Right kidney (tissue), 9 donors: ENCODE results near the gene PLXND1.
"Not testable (repeated sequence)": the region's sequence is repeated elsewhere in the genome, so short reads cannot be mapped to it uniquely, and the experiment has no call there.

Source experiments
- DNase-seq: peaks from one replicate; pipeline ENCODE4 v3.0.0-alpha.2; 2016
- long read RNA-seq, 8 donors: transcript quantifications; one replicate each; lab custom pipeline, GENCODE V29; 2026

The PLXND1 gene, protein sequence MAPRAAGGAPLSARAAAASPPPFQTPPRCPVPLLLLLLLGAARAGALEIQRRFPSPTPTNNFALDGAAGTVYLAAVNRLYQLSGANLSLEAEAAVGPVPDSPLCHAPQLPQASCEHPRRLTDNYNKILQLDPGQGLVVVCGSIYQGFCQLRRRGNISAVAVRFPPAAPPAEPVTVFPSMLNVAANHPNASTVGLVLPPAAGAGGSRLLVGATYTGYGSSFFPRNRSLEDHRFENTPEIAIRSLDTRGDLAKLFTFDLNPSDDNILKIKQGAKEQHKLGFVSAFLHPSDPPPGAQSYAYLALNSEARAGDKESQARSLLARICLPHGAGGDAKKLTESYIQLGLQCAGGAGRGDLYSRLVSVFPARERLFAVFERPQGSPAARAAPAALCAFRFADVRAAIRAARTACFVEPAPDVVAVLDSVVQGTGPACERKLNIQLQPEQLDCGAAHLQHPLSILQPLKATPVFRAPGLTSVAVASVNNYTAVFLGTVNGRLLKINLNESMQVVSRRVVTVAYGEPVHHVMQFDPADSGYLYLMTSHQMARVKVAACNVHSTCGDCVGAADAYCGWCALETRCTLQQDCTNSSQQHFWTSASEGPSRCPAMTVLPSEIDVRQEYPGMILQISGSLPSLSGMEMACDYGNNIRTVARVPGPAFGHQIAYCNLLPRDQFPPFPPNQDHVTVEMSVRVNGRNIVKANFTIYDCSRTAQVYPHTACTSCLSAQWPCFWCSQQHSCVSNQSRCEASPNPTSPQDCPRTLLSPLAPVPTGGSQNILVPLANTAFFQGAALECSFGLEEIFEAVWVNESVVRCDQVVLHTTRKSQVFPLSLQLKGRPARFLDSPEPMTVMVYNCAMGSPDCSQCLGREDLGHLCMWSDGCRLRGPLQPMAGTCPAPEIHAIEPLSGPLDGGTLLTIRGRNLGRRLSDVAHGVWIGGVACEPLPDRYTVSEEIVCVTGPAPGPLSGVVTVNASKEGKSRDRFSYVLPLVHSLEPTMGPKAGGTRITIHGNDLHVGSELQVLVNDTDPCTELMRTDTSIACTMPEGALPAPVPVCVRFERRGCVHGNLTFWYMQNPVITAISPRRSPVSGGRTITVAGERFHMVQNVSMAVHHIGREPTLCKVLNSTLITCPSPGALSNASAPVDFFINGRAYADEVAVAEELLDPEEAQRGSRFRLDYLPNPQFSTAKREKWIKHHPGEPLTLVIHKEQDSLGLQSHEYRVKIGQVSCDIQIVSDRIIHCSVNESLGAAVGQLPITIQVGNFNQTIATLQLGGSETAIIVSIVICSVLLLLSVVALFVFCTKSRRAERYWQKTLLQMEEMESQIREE (N-terminal part only)
- long read RNA-seq, donor 1, full-length matches to known transcripts: 5 of 5 reads
- long read RNA-seq, donor 1, partial matches to known transcripts: 0 of 5 reads
- long read RNA-seq, donor 1, other reads (novel, unspliced or antisense): 0 of 5 reads
- long read RNA-seq, donor 2, partial matches to known transcripts: 10 of 11 reads
- long read RNA-seq, donor 2, other reads (novel, unspliced or antisense): 0 of 11 reads
- long read RNA-seq, donor 3, full-length matches to known transcripts: 3 of 3 reads
- long read RNA-seq, donor 3, partial matches to known transcripts: 0 of 3 reads
- long read RNA-seq, donor 3, other reads (novel, unspliced or antisense): 0 of 3 reads
- long read RNA-seq, donor 4, full-length matches to known transcripts: 5 of 34 reads
- long read RNA-seq, donor 4, partial matches to known transcripts: 29 of 34 reads
- long read RNA-seq, donor 4, other reads (novel, unspliced or antisense): 0 of 34 reads
- long read RNA-seq, donor 5, full-length matches to known transcripts: 4 of 53 reads
- long read RNA-seq, donor 5, partial matches to known transcripts: 49 of 53 reads
- long read RNA-seq, donor 5, other reads (novel, unspliced or antisense): 0 of 53 reads
- long read RNA-seq, donor 6, full-length matches to known transcripts: 1 of 44 reads
- long read RNA-seq, donor 6, partial matches to known transcripts: 43 of 44 reads
- long read RNA-seq, donor 6, other reads (novel, unspliced or antisense): 0 of 44 reads
- long read RNA-seq, donor 7, partial matches to known transcripts: 28 of 30 reads
- long read RNA-seq, donor 7, other reads (novel, unspliced or antisense): 0 of 30 reads
- long read RNA-seq, donor 8, full-length matches to known transcripts: 3 of 41 reads
- long read RNA-seq, donor 8, partial matches to known transcripts: 38 of 41 reads
- long read RNA-seq, donor 8, other reads (novel, unspliced or antisense): 0 of 41 reads

DNA sequence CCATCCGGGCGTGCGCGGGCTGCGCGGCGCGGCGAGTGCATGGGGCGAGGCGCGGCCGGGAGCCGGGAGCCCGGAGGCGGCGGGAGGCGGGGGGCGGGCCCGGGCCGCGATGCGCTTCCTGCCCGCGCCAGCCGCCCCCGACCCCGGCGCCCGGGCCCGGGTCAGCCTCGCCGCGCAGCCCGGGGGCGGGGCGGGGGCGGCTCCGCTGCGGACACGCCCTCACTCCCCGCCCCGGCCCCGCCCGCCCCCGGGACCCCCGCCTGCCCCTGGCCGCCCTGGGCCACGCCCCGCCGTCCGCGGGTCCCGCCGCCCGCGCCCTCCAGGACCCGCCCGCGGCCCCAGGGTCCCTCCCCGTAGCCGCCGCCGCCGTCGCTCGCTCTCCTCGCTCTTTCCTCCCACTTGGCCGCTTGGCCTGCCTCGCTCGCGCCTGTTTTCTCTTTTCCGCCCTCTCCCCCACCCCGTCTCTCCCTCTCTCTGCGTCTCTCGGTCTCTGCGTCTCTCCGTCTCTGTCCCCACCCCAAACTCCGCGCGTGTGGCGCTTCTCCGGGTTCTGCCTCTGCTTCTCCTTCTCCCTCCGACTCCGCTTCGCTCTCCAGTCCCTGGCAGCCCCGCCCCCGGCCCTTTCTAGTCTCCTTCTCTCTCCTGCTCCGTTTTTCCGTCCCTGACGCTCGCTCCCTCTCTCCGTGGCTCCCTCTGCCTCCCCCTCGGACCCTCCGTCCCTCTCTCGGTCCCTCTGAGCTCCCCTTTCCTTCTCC lies at the start of gene PLXND1:
Gene PLXND1 (minus strand): TSS at position 41 of the 755 bp plus-strand sequence. CDS start 37 bp downstream, at position 4.
- DNase-seq: peak; percentile 81

DNA sequence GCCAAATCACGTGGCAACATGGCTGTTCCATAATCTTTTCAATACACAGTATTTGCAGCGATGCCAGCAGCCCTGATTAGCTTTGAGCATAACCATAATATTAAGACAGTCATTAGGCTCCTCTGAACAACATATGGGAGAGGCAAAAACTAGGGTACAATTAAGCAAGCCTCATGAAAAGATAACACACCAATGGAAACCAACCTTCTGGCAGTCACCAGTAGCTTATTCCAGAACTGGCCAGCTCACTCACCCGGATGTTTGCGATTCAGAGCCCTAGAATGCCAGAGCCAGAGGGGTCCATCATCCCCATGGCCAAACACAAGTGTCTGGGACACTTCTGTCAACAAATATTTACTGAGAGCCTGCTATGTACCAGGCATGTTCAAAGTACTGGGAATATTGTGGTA lies 48.8 kb upstream of the PLXND1 start:
- DNase-seq: no peak

DNA sequence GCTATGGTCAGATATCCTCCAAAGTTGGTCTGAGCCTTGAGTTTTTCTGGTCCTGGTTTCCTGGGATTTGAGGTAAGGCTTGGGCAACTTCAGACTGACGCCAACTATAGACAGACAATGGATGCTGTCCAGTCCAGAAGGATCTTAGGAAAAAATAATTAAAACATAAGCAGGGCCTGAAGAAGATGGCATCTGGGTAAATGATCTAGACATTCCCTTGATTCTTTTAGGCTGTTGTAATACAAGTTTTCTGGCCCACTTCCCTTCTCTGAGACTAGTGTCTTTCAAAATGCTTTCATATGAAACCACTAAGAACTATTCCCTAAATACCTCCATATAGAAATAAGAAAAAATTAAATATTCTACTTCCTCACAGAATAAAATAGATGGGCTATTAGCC lies 47.7 kb upstream of the PLXND1 start:
- DNase-seq: no peak

DNA sequence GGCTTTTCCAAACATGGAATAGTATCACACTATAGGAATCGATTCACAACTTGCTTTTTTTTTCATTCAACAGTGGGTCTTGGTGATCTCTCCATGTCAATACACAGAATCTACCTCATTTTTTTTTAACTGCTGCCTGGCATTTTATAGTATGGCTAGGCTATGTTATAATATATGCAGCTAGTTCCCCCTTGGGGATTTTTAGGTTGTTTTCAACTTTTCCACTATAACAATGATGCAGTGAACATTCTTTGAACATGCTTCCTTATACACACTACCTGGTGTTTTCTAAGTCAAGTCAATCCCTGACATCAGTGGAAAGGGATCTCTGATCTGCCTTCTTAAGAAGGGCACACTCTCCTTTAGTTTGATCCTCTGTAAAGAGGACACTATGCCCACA lies 46.5 kb upstream of the PLXND1 start:
- DNase-seq: no peak

DNA sequence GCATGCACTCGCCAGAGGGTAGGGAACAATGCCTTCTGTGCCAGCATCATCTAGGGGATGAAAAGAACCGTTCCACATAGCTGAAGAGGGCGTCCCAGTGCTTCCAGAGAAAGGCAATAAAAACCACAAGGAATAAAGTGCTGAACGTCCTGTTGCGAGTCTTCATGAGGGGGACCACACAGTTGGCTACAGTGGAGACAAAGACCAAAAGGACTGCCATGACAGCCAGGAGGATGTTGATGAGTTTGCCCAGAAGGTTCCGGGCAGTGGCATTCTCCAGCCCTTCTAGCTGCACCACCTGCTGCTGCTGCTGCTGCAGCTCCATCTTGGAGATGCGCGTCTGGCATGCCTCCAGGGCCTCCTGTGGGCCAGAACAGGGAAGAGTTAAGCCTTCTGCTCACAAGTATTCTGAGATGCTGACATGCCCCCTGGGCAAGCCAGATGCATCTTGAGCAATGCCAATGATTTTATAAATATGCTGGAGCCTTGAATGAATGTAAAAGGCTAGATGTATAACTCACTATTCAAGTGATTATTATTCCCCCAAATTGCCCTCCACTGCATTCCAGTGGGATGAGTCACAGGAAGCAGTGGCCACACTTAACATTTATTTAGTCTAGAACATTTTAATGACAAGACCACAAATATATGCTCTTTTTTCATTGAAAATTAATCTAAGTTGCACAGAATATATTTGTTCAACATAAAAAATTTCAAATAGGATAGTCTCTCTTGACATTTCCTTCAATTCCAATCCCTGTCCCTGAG lies 45.1 kb upstream of the PLXND1 start:
- DNase-seq: no peak

DNA sequence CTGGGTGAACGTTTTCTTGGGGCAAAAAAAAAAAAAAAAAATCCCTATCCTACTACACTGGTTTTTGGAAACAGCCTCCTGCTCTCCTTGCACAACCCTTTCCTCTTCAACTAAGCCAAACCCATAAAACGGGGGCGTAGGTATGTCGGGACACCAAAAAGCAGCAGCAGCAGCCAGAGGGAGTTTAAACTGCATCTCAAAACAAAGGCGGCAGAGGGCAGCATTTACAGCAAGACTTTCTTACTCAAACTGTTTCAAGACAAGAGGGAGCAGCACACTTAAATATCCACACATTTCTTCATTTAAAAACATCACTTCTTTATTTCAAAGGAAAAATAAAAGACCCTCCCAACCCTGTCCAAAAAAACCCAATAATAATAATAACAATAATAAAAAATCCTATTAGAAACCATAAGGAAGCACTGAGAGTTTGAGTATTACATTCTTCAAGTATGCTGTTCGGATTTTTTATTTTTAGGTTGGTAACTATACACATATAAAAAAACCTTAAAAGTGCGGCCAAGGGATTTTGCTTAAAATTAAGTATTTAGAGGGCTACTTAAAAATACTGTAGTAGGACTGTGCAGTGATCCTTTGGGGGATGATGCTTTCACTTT lies 43.9 kb upstream of the PLXND1 start:
- DNase-seq: no peak

DNA sequence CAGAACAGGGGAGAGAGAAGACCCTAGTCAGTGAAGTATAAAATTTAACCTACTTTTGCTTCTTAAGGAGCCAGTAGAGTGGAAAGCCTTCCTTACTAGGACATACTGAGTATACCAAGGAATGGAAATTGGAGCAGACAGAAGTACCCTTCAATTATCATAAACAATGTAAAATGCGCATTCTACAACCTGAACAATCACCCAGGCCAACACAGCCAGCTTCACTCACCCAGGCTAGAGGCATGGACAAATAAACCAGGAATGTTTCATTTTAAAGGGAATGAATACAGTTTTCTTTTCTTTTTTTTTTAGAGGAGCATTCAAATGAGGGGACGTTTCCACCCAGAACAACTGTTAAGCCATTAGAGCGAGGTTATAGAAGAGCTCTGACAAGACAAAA lies 41.9 kb upstream of the PLXND1 start:
- no peak for DNase-seq

DNA sequence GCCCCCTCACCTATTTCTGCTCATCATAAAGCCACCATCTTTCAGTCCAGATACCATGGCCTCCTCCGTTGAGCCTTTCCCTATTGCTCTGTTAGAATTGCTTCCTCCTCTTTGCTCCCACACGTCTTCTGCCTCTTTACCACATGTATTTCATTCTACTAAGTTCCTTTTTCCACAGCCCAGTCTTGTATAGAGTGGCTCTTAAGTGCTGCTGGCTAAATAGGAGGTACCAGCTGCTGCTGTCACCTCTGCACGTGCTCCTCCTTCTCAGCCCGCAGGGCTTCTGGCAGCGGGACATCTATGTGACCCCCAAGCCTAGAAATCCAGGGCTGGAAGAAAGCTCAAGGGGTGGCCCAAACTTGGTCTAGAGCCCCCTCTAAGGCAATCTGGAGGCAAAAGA lies 38.8 kb upstream of the PLXND1 start:
- DNase-seq: no peak

DNA sequence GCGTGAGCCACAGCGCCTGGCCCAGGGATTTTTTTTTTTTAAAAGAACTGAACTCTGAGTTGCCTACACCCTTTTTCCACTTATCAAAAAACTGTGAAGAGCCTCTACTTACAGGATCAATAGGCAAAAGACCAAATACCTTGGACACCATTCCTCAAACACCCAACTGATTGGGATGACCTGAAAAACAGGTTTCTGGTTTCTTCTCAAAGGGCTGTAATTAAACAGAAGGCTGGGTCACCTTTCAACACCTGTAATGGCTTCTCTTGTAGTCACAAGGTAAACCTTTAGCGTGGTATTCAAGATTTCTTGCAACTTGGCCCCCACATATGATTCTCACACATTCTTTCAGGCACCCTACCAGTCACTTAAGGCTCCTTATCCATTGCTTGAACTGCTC lies 38.4 kb upstream of the PLXND1 start:
- DNase-seq: no peak

DNA sequence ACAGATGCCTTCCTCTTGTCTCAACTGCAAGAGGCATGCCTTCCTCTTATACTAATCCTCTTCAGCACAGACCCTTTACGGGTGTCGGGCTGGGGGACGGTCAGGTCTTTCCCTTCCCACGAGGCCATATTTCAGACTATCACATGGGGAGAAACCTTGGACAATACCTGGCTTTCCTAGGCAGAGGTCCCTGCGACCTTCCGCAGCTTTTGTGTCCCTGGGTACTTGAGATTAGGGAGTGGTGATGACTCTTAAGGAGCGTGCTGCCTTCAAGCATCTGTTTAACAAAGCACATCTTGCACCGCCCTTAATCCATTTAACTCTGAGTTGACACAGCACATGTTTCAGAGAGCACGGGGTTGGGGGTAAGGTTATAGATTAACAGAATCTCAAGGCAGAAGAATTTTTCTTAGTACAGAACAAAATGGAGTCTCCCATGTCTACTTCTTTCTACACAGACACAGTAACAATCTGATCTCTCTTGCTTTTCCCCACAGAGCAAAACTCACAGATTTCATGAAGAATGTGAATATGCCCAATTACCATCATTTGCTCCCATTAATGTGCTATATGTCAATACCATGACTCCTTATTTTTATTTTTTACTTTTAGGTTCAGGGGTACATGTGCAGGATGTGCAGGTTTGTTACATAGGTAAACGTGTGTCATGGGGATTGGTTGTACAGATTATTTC lies 35.2 kb upstream of the PLXND1 start:
- not testable (repeated sequence) for DNase-seq

DNA sequence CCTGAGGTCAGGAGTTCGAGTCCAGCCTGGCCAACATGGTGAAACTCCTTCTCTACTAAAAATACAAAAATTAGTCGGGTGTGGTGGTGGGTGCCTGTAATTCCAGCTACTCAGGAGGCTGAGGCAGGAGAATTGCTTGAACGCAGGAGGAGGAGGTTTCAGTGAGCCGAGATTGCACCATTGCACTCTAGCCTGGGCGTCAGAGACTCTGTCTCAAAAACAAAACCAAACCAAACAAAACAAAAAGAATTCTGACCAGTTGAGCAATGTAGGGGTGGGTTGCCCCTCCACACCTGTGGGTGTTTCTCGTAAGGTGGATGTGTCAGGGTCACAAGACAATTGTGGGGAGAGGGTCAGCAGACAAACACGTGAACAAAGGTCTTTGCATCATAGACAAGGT lies 34.5 kb upstream of the PLXND1 start:
- not testable (repeated sequence) for DNase-seq

DNA sequence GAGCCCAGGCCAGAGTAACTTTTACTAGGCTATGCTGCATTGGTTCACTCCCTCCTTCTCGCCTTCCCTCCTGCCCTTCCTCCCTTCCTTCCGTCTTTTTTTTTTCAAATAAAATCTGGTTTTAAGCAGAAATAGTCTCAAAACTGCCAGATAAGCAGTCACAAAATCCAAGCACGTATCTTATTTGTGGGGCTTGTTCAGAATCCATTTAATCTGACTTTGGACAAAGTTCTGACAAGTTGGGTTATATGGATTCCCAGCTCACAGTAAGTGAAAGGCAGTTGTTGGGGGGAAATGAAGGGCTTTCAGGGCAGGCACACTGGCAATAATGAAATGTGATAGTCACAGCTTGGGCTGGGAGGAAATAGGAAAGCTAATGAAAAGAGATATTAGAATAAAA lies 32.0 kb upstream of the PLXND1 start:
- no peak for DNase-seq

DNA sequence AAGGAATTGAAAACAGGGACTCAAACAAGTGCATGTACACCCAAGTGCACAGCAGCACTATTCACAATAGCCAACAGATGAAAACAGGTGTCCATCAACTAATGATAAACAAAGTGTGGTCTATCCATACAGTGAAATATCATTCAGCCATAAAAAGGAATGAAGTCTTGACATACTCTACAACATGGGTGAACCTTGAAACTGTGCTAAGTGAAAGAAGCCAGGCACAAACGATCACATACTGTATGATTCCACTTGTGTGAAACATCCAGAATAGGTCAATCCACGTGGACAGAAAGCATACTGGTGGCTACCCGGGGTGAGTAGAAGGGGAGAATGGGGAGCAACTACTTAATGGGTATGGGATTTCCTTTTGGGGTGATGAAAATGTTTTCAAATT lies 29.6 kb upstream of the PLXND1 start:
- no peak for DNase-seq

DNA sequence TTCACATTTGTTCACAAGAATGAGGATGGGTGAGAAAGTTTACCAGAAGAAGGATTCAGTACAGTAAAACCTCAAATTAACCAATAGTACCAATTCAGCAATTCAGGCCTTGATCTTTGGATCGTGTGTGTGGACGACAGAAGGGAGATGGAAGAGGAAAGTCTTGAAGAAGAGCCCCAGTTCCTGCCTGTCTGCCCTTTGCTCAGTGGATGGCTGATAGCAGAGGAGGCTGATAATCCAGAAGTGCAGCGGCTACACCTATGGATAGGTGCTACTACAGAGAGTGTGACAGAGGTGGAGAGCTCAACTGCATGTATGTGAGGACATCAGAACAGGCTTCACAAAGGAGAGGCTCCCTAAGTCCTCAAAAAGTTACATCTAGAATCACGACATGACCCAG lies 29.2 kb upstream of the PLXND1 start:
- no peak for DNase-seq

DNA sequence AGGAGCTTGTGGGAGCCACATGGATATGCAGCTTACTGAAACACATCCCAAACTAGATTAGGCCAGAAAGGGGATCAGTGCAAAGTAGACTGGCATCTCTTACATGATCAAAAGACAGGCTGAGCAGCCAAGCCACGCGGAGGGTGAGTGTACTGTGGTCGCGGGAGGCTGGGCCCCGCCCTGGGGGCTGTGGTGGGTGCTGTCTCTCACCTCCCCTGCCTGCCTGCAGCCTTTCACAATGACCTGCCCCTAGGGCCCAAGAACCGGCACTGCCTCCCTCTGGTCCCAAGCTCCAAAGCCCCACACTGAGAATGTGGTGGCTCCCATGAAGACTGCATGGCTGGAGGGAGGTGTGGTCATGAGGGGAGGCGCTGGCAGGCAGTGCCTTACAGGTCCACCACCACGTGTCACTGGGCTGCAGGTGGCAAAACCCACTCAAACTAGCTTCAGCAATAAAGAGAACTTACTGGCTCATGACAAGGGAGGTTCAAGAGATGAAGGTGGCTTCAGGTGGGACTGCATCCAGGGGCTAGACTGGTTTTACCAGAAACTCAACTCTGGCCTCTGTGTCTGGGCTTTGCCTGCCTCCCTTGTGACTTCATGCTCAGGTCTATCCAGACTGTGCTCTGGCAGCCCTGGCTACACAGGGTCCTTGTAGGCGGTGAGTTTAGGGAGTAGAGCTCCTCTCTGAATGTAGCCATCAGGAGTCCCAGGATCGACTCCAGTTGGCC lies 27.4 kb upstream of the PLXND1 start:
- DNase-seq: no peak

DNA sequence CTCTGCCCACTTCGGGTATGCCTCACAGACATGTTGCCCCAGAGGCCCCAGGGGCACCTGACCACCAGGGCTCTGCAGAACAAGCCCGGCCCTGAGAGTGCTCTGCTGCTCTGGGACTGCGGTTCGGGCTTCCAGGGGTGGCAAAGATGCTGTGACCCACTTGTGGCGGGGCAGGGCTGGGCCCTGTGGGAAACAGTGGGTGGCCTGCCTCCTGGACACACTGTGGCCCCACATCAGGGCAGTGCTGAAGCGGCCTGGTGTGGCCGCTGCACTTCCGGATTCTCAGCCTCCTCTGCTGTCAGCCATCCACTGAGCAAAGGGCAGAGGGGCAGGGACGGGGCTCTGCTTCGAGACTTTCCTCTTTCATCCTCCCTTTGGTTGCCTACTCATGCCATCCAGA lies 26.5 kb upstream of the PLXND1 start:
- DNase-seq: no peak

DNA sequence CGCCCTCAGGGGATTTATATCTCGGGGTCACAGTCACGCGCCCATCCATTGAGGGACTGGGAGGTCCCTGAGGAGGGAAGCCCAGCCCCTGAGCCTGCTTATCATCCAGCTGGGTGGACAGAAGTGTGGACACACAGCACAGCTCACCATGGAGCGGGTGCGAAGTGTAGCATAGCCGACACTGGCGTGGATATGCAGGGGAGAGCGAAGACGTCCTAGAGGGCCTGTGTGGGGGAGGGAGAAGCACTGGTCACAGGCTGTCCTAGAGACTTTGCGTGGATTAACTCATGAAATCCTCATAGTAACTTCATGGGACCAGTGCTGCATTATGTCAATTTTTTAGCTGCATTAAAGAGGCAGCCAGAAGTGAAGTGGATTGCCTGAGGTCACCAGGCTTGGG lies 26.1 kb upstream of the PLXND1 start:
- DNase-seq: no peak
